HG03064 (cell line): Measurements from ENCODE around the gene C3orf80.
"Not testable (repeated sequence)": the region's sequence is repeated elsewhere in the genome, so short reads cannot be mapped to it uniquely, and the experiment has no call there.

Source experiments
- ATAC-seq: cut with Tn5 transposase; IDR thresholded peaks from one replicate; pipeline ENCODE4 v1.9.1; 2021; ENCODE audit warnings: low read depth; ENCODE audit not compliant: unreplicated experiment

Gene C3orf80

GRCh38 chr3:160225176-160226025 is at the start of gene C3orf80:
Gene C3orf80 (plus strand): TSS chr3:160225422. CDS start chr3:160225636, 214 bp downstream.
- ATAC-seq, result peak; percentile 76

- ATAC-seq, result no peak
These were observed 48.3 kb upstream of the C3orf80 start for GRCh38 chr3:160176923-160177322.

DNA sequence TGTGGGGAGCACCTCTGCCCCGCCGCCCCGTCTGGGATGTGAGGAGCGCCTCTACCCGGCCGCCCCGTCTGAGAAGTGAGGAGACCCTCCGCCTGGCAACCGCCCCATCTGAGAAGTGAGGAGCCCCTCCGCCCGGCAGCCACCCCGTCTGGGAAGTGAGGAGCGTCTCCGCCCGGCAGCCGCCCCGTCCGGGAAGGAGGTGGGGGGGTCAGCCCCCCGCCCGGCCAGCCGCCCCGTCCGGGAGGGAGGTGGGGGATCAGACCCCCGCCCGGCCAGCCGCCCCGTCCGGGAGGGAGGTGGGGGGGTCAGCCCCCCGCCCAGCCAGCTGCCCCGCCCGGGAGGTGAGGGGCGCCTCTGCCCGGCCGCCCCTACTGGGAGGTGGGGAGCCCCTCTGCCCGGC is 46.6 kb upstream of the C3orf80 start:
- not testable (repeated sequence) for ATAC-seq

GRCh38 chr3:160179403-160179802 is 45.8 kb upstream of the C3orf80 start:
- not testable (repeated sequence) for ATAC-seq

DNA sequence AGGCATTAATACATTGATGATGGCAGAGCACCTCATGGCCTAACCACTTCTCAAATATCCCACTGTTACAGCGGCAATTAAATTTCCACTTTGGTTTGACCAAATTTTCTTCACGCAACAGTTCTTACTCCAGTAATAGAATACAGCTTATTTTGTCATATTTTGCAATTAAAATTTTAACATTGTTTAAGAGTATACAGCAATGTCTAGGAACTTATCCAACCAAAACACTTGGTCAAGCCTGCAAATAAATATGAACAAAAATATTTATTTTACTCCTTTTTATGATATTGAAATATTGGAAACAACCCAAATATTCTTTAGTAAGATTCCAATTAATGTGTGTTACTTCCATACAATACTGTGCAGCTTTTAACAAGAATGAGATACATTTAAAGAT is 45.3 kb upstream of the C3orf80 start:
- ATAC-seq, result no peak

DNA sequence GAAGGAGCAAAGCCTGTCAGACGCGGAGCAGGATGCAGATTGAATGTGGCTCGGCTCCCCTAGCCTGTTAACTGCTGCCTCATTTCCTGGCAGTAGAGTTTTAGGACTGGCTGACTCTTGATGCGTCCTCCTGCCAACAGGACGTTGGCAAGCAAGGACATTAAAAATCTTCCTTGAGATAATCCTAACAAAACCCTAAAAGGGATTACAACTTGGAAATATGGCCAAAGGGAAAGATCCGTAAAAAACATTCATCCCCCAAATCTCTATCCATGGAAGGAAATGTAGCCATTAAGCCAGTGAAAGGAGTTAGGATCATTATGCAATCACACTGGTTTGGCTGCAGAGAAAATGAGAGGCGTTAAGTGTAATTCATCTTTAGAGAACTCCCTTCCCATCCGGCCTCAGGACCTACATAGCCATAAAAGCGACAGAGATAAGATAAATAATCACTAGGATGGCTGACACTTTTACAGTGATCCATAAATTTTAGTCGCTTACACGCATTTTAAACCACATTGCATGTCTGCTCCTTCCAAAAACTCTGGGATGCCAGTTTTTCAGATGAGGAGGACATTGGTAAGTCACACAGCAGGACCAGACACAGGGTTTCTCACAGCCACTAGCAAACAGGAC is 44.5 kb upstream of the C3orf80 start:
- no peak for ATAC-seq

GRCh38 chr3:160183345-160184076 is 41.7 kb upstream of the C3orf80 start:
- no peak for ATAC-seq

GRCh38 chr3:160184655-160185054 is 40.6 kb upstream of the C3orf80 start:
- ATAC-seq, result no peak

DNA sequence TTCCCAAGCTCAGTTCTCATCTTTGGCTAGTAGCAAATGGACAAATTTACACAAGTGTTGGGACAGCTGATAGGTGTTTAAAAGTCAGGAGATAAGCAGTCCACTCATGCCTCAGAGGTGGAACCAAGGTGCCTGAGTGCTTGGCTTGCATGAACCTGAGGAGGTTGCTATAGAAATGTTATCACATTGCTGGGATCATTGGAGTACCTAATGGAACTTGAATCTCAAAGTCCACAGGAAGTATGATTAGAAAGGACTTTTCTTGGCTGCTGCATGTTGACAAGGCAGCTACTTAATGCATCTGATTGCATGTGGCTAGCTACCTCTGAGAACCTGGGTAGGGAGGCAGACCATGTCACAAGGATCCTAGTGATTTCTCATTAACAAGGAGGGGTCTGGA is 39.5 kb upstream of the C3orf80 start:
- ATAC-seq, result no peak

GRCh38 chr3:160187288-160187687 is 37.9 kb upstream of the C3orf80 start:
- ATAC-seq, result no peak

GRCh38 chr3:160192310-160193029 is 32.8 kb upstream of the C3orf80 start:
- no peak for ATAC-seq

DNA sequence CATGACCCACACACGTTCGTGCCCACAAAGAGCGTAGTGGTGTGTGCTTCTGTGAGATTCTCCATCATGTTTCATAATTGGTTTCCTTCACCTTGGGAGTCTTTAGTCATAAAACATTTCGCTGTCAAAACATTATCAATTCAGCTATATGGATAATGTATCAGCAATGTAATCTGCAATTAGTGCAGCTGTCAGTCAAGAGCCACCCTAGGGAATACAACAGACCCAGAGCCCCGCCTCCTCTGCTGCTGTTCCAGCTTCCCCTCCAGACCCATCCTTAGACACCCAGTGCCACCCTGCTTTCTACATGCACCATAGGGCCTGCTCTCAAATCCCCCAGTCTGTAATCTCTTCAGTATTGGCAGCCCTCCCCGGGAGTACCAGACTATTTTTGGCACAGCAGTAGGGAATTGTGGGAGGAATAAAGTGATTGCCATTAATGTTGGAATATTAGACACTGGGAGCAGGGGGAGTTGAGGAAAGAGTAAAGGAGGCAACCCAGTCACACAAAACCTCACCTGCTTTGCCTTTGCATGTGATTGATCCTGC is 31.5 kb upstream of the C3orf80 start:
- ATAC-seq, result no peak

GRCh38 chr3:160194438-160194837 is 30.8 kb upstream of the C3orf80 start:
- ATAC-seq, result no peak

GRCh38 chr3:160195106-160195505 is 30.1 kb upstream of the C3orf80 start:
- no peak for ATAC-seq

DNA sequence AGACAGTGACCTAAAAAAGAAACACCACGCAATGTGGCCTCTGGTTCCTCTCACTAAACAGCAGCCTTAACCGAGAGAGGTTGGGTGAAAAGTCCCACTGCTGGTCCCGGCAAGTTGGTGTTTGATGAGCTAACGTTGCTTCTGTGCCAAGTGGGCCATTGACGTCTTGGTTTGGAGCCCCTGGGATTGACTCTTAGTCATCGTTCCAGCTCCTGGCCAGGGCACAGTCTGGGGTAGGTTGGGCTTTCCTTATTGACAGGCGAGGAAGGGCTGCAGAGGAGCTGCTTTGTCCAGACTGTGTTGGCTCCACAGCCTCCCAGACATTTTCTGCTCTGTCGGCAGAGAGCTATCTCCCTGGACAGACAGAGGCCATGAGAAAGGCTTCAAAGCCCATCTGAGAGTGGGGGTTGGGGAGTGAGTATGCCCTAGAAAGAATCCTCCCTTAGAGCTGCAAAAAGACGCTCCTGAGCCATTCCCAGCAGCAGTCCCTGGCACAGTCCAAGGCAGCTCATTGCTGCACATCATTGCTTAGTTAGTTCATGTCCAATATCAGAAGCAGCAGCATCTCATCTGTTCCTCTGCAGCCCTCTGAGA is 28.6 kb upstream of the C3orf80 start:
- ATAC-seq, result no peak

- ATAC-seq, result no peak
These were observed 26.1 kb upstream of the C3orf80 start for GRCh38 chr3:160199108-160199507.

DNA sequence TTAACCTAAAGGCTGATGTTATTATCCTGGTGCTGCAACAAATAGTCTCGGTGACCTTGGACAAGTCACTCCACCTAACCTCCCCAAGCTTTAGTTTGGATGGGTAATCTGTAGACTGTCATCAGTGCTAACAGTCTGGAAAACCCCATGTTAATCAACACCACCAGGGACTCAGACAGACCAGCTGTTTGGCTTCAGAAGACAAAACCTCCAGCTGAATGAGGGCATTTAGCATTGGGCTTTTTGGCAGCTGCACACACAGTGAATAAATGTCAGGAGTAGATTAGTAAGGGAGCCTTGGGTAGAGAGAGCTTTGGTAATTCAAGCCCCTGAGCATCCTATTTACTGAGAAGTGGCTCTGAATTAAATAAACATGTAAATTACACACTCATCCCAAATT is 24.9 kb upstream of the C3orf80 start:
- ATAC-seq, result no peak

GRCh38 chr3:160204396-160205011 is 20.7 kb upstream of the C3orf80 start:
- ATAC-seq, result not testable (repeated sequence)

- no peak for ATAC-seq
These were observed 19.6 kb upstream of the C3orf80 start for GRCh38 chr3:160205606-160206005.

GRCh38 chr3:160210341-160210740 is 14.9 kb upstream of the C3orf80 start:
- ATAC-seq, result no peak
